ENCODE measurements around the gene PPIF.
A peak's percentile ranks its signal among the peaks of the same experiment; 100 is the strongest.

Gene PPIF

DNA sequence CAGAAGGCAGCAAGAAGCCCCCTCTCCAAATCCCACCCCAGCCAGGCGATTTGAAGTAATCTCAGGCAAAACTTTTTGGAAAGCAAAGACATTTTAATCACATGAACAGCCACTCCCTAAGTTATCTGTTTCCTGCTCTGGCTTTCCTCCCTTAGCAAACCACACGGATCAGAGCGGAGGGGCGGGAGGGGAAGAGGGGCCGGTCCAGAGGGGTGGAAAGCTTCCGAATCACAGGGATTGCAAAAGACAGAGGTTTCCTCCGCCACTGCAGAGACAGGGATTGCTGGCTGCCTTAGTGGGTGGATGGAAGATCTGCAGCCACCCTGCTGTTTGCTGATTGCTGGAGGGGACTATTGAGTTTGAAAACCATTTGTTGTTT is 57.0 kb downstream of the PPIF start:
- peak; percentile 93 for DNase-seq (ENCODE audit: low read depth)
- H3K4me3 ChIP-seq (ENCODE audit: low read depth, low read length) = no peak overlapping the region
- TF ChIP-seq, protein P1, sequence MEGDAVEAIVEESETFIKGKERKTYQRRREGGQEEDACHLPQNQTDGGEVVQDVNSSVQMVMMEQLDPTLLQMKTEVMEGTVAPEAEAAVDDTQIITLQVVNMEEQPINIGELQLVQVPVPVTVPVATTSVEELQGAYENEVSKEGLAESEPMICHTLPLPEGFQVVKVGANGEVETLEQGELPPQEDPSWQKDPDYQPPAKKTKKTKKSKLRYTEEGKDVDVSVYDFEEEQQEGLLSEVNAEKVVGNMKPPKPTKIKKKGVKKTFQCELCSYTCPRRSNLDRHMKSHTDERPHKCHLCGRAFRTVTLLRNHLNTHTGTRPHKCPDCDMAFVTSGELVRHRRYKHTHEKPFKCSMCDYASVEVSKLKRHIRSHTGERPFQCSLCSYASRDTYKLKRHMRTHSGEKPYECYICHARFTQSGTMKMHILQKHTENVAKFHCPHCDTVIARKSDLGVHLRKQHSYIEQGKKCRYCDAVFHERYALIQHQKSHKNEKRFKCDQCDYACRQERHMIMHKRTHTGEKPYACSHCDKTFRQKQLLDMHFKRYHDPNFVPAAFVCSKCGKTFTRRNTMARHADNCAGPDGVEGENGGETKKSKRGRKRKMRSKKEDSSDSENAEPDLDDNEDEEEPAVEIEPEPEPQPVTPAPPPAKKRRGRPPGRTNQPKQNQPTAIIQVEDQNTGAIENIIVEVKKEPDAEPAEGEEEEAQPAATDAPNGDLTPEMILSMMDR (conservative IDR thresholded peaks at IDR 0.05; ENCODE audit: low read depth, low read length) = no peak

DNA sequence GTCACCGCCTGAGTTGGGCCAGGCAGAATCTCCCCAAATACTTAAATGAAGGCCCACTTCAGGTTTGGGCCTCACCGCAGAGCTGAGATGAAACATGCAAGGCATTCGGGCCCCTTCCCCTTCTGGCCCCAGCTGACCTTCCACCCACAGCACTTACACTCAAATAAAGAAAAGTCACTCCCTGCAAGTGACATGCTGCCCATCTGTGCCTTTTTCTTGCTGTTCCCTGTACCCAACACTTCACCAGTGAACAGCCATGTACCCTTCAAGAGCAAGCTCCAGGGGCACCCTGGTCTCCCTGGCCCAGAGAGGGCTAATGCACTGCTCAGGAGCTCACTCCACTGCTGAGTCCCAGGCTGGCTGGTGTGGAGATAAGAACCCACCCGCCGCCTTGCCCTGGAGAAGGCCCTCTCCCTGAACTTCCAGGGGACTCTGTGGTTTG is 57.4 kb downstream of the PPIF start:
- TF ChIP-seq, protein P1 (conservative IDR thresholded peaks at IDR 0.05; ENCODE audit: low read depth, low read length) = no peak

More for the DNA sequence above, 57.4 kb downstream of the PPIF start:
- no peak for DNase-seq (ENCODE audit: low read depth)
- no peak overlapping the region for H3K4me3 ChIP-seq (ENCODE audit: low read depth, low read length)

Data from choroid plexus epithelial cell (primary cell).